IPS-NIHi11 (cell line): ENCODE results near the gene EIF3L.

Source experiments
- DNase-seq: peaks from one replicate; pipeline ENCODE4 v3.0.0; 2012; ENCODE audit warnings: mixed read lengths, low spot score

The EIF3L gene

DNA sequence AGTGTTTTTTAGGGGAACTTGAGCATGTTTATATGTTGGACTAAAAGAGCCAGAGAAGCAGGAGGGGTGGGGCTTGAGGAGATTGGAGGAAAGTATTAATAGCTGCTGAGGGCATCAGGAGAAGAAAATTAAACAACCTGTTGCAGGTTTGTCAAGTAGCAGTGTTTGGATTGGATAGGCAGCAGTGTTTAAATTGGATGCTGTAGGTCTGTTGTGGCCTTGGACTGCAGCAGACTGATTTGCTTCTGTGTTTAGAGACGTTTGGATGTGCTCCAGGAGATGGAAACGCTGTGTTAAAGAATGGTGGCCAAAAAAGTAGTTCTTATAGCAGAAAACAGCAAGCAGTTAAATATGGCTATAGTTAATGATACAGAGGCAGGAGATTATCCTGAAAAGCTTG is 5.7 kb downstream of the EIF3L start:
- no peak for DNase-seq

DNA sequence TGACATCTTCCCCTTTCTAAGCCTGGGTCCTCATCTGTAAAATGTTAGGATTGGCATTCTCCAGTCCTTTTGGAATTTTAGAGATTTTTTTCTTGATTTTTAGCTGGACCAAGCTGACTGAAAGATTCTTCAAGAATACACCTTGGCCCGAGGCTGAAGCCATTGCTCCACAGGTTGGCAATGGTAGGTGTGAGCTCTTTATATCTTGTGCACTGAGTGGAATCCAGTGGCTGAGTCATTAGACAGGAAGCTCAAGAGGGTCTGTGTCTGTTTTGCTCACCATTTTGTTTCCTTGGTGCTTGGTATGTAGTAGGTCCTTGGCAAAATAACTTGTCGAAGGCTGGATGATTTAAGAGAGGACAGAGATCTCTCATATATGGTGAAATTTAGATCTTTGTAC is 6.2 kb downstream of the EIF3L start:
- DNase-seq: no peak

DNA sequence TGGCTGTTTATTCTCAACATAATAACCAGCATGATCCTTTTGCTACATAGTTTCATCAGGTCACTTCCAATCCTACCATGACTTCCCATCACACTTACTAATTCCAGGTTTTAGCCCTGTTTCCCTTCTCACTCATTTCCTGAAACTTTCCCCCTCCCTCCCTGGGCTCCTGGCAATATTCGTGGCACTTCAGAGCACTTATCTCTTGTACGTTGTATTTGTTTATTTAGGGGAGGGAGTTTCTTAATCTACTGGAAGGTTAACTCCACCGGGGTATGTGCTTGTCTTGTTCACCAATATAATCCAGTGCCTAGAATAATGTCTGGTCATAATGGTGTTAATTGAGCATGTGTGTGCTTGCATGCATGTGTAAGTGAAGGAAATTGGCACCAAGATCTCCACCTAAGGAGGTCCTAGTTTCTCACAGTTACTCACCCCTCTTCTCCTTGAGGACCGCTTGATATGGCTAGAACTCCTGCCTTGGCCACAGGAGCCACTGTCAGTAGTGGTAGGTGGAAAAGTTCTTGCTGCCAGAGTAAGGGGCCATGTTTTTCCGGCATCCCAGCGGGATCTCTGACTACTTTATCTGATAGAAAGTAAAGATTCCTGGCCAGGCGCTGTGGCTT is 11.7 kb downstream of the EIF3L start:
- no peak for DNase-seq

DNA sequence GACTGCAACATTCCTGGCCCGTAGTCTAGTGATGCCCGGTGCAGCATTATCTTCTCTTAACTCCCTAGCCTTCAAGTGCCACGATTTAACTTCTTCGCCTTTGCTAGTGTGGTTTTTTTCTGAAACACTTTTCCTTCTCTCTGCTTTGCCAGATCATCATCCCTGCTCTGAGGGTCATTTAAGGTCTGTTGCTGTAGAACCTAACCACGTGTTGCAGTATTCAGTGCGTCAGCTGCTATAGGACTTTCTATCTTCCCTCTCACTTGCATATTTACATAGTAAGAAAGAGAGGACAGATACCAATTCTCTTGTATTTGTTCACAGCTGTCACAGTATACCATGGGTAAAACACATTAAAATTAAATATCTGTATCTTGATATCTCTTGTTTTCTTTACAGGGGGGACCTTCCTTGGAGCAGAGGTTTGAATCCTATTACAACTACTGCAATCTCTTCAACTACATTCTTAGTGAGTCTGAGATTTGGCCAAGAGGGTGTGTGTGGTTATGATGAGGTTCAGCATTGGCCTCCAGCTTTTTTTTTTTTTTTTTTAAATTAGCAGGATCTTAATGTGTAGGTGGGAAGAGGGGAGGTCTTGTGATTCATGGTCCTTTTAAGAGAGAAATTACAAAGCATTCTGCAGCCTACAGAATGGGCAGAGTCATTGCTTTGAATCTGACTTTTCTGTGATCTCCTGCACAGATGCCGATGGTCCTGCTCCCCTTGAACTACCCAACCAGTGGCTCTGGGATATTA is 13.5 kb downstream of the EIF3L start:
- no peak for DNase-seq

DNA sequence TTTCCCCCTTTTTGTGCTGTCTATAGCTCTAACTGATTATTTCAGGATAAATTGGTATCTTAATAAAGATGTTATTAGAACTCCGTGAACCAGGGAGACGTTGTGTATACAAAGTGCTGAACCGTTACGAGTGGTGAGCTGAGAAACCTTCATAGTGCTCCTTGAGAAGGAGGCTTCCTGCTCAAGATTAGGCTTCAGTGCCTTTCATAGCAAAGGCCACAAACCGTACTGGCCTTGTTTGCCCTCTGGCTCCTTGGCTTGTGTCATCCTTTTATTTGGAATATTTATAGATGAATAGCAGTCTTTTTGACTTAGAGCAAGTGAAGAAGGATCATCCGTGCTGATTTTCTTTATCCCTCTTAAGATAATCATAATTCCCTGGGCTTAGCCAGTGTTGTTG is 16.3 kb downstream of the EIF3L start:
- no peak for DNase-seq

DNA sequence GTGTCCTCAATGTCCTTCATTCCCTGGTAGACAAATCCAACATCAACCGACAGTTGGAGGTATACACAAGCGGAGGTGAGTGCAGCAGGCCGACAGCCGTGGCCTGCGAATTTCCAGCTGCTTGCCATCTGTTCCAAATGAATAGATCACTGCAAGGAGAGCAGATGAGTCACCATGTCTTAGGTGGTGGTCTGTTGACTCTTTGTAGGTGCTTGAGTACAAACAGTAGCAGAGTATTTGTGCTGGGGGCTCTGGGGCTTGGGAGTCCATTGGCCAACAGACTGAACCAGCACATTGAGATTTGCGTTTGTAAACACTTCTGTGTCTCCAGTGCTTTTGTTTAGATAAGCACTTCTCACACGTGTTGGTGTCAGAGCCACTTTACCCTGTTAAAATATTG is 21.1 kb downstream of the EIF3L start:
- DNase-seq: no peak

DNA sequence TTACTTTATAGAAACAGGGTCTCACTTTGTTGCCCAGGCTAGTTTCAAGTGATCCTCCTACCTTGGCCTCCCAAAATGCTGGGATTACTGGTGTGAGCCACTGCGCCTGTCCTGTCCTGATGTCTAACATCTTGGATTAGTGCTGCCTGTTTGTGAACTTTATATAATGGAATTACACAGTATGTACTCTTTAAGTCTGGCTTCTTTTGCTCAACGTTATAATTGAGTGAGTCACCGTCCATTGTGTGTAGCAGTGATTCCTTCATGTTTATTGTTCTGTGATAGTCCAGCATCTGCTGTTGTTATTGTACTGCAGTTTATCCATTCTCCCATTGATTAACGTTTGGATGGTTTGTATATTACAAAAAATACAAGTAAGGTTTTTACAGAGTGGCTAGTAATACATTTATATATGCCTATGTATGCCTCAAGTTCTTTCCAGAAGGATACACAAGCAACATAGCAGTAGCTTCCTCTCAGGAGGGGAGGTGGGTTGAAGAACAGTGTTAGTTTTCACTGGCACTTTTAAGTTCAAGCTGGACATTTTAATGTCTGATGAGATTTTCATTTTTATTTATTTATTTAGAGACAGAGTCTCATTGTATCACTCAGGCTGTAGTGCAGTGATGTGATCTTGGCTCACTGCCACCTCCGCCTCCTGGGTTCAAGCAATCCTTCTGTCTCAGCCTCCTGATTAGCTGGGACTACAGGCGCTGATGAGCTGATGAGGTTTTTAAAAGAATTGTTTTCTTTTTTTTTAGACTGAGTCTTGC is 31.6 kb downstream of the EIF3L start:
- DNase-seq: no peak

DNA sequence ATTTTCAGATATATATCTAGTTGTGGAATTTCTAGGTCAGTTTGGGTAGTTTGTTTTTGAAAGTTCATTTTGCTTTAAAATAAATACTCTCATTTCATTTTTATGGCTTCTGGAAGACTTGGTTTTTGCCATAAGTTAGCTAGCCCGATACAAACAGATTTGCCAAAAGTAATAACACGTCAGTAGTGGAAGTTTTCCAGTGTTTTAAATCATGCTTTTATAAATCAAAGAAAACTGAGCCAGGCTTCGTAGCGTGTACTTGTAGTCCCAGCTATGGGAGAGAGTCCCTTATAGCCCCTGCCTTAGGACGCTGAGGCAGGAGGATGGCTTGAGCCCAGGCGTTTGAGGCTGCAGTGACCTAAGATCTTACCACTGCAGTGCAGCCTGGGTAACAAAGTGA is 35.2 kb downstream of the EIF3L start:
- DNase-seq: no peak

DNA sequence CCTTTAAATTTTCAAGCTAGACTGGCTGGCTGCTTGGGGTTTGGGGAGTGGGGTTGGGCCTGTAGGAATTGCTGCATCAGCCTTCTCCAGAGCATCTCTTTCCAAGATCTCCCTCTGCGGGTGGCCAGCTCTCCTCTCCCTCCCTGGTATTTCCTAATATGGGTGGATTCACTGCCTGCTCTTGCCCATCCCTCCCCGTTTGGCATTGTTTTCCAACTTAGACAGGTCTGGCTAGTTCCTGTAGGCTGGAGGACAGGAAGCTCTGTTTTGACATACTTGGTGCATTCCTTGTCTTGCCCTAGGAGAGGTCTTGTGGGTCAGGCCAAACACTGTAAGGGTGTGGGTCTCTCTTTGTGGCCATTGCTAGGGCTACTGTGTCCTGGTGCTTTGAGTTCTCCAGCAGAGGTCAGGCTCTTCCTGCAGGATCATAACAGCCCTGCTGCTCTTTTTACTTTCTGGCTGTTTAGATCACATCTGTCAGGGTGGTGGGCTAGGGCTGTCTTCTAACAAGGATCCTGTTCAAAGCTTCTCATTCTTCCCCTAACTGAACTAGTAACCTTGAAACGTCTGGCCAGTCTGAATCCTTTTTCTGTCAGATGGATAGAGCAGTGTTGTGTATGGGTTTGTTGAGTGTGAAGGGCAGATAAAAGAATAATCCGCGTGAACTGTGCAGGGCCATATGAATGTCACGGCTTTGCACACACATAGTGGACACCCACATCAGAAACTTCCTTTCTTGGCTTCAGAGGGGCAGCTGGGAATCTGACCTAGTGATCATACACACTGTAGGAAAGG is 38.6 kb downstream of the EIF3L start:
- DNase-seq: peak; percentile 55

DNA sequence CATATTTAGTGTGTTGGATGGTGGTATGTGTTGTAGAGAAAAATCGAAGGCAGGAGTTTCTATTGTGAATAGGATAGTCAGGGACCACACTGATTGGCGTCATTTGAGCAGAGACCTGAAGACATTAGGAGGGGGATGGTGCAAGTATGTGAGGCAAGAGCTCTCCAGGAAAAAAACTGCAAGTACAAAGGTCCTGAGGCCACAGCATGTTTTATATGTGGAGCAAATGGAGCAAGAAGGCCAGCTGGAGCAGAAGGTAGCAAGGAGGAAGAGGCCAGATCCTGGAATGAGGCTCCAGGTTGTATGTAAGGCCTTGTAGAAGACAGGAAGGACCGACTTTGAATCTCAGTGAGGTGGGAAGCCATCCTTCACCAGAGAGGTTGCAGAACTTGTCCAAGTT is 42.7 kb downstream of the EIF3L start:
- no peak for DNase-seq

DNA sequence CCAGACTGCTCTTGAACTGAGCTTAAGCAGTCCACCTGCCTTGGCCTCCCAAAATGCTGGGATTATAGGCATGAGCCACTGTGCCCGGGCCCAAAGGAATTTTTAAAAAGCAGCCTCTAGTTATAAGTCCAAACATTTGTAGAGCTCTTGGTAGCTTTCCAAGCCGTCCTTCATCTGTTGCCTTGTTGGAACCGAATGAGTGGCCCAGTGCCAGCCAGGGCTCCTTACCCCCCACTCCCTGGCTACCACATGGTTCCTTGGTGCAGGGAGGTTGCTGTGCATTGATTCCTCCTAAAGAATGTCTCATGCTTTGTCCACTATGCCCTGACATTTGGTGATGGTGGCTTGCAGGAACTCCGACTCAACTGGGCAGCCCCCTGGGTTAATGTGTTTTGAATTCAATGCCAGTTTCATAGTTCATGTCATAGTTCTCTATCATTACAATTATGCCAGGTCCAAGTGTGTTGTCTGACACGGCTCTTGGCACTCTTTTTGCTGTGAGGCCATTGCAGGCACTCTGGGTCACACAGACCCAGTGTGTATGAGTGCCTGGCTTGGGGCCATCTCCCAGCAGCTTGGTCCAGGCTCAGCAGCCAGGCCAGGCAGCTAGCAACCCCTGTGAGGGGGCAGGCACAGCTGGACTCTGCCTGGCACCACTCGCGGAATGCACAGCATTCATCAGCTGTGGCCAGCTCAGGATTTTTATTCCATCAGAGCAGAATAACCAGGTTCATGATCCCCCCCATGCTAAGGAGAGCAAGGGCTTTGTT is 43.5 kb downstream of the EIF3L start:
- DNase-seq: no peak

DNA sequence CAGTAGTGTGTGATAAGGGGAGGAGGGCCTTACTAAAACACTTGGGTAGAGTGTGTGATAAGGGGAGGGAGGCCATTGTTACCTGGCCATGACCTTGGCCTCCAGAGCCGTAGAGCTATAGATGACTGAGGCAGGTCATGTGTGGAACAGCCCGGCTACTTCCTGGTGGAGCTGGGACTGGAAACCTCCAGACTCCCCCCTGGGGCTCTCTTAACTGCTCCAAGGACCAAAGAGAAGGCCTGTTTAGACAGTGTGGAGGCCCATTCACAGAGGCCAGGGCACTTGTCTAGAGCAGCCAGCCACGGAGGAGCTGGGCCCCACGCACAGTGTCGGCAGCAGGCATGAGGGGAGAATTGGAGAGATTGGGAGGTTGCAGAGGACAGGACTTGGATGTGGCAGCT is 44.4 kb downstream of the EIF3L start:
- DNase-seq: no peak

DNA sequence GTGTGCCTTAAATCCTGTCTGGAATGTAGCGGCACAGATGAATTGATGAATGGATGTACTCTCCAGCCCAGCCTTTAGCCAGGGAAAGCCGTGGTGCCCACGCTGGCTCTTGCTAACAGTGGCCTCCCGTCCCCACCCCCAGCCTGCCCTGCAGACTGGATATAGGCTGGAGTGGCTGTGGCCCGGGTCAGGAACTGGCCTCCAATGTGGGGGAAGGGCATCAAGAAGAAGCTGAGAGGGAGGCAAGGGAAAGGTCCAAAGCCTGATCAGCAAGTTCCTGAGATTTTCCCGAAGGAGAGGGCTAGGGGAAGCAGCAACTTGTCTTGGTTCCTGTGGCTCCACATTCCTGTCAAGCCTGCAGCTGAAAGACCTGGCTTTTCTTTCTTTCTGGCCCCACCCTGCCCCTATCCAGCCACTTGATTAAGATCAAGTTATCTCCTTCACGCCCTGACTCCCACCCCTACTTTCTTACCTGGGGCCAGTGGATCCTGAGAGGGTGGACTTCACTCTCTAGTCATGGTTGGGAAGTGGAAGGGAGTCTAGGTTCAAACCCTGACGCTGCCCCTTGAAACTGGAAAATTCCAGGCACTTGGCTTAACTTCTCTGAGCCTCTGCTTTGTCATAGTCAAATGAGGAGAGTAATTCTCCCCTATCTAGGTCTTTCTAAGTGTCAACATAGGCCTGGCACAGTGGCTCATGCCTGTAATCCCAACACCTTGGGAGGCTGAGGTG is 45.9 kb downstream of the EIF3L start:
- DNase-seq: peak; percentile 43

DNA sequence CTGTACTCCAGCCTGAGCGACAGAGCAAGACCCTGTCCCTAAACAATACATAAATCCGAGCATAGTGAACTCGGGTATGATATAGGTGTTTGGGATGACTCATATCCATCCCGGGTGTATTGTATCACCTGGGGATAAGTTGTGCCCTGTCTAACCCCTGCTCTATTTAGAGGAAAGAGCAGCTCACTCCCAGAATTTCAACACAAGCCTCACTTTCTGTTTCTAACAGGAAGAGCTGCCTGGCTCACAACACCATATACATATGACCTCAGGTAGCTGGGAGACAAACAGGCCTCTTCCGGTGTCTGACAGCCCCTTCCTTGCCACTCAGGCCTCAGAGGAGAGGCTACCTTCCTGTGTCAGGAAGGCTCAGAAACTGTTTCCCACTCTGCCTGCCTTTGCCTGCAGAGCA is 47.0 kb downstream of the EIF3L start:
- DNase-seq: peak; percentile 7

DNA sequence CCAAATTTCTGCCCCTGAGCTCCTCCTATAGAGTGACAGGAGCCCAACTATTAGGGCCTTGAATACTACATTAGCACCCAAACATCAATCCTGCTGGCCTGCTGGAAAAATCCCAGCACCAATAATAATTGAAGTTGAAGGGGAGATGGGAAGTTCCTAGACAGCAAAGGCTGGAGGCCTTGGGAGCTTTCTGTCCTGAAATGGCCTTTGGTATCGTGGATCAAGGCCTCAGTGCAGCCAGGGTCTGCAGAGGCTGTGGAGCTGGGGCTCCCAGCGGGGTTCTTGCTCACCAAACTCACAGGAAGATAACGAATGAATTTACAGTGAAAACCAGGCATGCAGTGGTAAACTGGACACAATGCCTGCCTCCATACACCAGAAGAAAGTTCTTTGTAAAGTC is 47.7 kb downstream of the EIF3L start:
- no peak for DNase-seq

DNA sequence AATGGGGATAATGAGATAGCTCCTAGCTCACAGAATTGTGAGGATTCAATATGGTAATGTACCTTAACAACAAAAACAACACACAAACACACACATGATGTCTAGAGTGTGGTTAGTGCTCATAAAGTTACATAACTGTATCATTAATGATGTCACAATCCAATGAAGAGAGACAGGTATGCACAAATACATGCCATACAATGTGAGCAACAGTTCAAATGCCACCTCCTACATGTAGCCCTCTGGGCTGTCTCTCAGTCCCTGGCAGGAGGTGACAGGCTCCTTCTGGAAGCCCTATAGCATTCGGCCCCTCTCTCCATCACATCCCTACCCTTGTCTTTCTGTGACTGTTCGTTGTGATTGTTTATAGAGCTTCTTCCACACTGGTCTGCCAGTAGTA is 48.6 kb downstream of the EIF3L start:
- no peak for DNase-seq

DNA sequence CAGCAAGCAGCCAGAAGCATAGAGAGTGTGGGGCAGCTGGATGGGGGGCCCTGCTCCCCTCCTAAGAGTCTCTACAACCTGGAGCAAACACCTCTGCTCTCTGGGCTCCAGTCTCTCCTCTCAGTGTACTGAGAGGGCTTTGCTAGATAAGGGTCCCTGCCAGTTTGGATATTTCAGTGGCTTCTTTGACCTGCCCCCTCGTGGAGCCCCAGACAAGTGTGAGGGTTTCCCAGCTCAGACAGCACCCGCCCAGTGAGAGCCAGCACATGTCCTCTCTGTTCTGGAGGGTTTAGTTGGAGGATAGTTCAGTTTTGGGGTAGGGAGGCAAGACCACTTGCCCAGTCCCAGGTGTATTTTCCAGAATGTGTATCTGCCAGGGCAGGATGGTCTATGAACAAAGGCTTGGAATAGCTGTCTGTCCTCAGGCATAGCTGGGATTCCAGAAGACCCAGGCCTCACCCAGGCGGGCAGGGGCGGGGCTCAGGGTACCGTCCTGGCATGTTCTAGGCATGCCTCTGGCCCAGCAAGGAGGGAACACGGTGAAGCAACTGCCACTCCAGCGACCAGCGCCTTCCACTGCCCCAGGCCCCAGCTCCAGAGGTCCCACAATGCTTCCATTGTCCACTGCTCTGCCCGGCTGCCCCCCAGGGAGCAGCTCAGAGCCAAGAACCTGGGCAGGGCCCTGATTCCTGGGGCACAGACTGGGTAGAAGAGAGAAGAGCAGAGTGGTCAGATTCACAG is 49.4 kb downstream of the EIF3L start:
- DNase-seq: no peak

DNA sequence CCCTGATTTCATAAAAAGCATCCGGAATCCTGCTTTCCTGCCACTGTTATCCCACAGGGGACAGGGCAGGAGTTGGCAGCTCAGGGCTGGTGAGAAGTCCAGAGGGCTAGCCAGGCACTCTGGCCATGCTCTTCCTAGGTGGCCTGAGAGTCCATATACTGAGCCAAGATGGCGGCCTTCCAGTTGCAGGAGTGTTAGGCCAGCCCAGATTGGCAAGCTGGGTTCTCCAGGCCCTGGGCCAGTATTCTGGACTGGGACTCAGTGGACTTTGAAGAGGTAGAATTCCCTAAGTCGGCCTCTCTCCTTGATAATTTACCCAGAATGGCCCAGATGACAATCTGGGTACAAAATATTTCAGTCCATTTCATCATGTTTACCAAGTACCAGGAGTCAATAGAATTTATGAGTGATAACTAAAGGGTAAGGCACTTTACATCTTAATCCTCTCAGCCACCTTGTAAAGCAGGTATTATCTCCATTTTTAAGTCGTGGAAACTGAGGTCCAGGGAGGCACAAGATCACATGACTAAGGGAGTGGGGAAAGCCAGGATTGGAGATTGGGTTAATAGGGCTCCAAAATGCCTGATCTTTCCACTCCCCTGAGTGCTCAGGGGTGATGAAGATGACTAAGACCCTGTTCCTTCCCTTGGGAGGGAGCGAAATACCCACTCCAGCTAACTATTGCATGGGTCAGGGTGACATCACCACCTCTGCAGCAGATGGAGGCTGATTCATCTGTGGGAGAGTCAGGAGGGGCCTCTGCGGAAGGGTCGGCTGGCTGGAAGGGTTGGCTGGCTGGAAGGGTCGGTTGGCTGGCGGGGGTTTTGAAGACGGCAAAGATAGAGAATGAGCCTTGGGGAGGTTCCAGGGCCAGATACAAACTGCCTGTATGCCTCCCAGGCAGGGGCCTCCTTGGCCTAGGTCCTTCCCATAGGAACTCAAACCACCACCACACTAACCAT is 55.6 kb downstream of the EIF3L start:
- DNase-seq: no peak
